NCI-H1436 (cell line): ENCODE results near the gene RANBP3.
"Not testable (repeated sequence)": the region's sequence is repeated elsewhere in the genome, so short reads cannot be mapped to it uniquely, and the experiment has no call there.

Experiments
- DNase-seq: peaks from one replicate; lab custom pipeline; 2025; lab: John Stamatoyannopoulos, UW

RANBP3 gene

GRCh38 chr19:5903624-5904351 is 74.2 kb downstream of the RANBP3 start, which contains the start of gene NDUFA11:
TSS of gene NDUFA11 (minus strand) at chr19:5903790. CDS start at chr19:5903708, 82 bp downstream.
- peak; percentile 93 for DNase-seq

- DNase-seq, result no peak
These were observed 74.8 kb downstream of the RANBP3 start for GRCh38 chr19:5903056-5903623.

- DNase-seq, result no peak
These were observed 77.0 kb downstream of the RANBP3 start for GRCh38 chr19:5900976-5901375.

- DNase-seq, result no peak
These were observed 78.0 kb downstream of the RANBP3 start for GRCh38 chr19:5899728-5900526.

GRCh38 chr19:5897189-5897969 is 80.6 kb downstream of the RANBP3 start:
- DNase-seq, result no peak

GRCh38 chr19:5896365-5897076 is 81.4 kb downstream of the RANBP3 start:
- no peak for DNase-seq

- DNase-seq, result no peak
These were observed 82.0 kb downstream of the RANBP3 start for GRCh38 chr19:5895890-5896289.

- no peak for DNase-seq
These were observed 82.5 kb downstream of the RANBP3 start for GRCh38 chr19:5895409-5895808.

GRCh38 chr19:5894704-5895349 is 83.1 kb downstream of the RANBP3 start:
- DNase-seq, result no peak

- DNase-seq, result no peak
These were observed 83.8 kb downstream of the RANBP3 start for GRCh38 chr19:5893907-5894703.

- DNase-seq, result no peak
These were observed 84.5 kb downstream of the RANBP3 start for GRCh38 chr19:5893296-5893903.

- DNase-seq, result no peak
These were observed 85.1 kb downstream of the RANBP3 start for GRCh38 chr19:5892772-5893275.

- no peak for DNase-seq
These were observed 85.8 kb downstream of the RANBP3 start for GRCh38 chr19:5891938-5892771.

GRCh38 chr19:5891572-5891937 is 86.4 kb downstream of the RANBP3 start:
- DNase-seq, result no peak

GRCh38 chr19:5890099-5890498 is 87.8 kb downstream of the RANBP3 start:
- DNase-seq, result no peak

- DNase-seq, result no peak
These were observed 88.5 kb downstream of the RANBP3 start for GRCh38 chr19:5889288-5889971.

- DNase-seq, result not testable (repeated sequence)
These were observed 93.7 kb downstream of the RANBP3 start for GRCh38 chr19:5884065-5884811.
